Transverse colon (tissue), 4 donors: ENCODE results near the gene HBG1.

Experiments used
- EP300 ChIP-seq: sonication (generic); formaldehyde crosslinking; IDR thresholded peaks from one replicate; pipeline ENCODE4 v1.6.1; 2017; ENCODE audit warnings: antibody characterized with exemption, low read depth
- POLR2A ChIP-seq: fragments of 450-650 bp; IDR thresholded peaks from one replicate; pipeline ENCODE4 v1.6.1; 2016; ENCODE audit warnings: antibody characterized with exemption, mild to moderate bottlenecking, moderate library complexity
- POLR2AphosphoS5 ChIP-seq, 3 donors: sonication (generic); formaldehyde crosslinking; IDR thresholded peaks; one replicate each; pipeline ENCODE4 v1.6.1; 2016; ENCODE audit warnings: antibody characterized with exemption in 3 of 3
- TF ChIP-seq, protein P1 (sequence below), 5 experiments: fragments of 200-600 bp in 3 of 5; fragments of 450-650 bp in 2 of 5; sonication (generic) in 3 of 5; IDR thresholded peaks; 1 replicate in 2 of 5; 2 replicates in 3 of 5; pipeline ENCODE4 v1.5.1; 2016 to 2017; ENCODE audit warnings: antibody characterized with exemption in 5 of 5, inconsistent platforms in 3 of 5, mild to moderate bottlenecking in 2 of 5, moderate library complexity in 1 of 5

DNA sequence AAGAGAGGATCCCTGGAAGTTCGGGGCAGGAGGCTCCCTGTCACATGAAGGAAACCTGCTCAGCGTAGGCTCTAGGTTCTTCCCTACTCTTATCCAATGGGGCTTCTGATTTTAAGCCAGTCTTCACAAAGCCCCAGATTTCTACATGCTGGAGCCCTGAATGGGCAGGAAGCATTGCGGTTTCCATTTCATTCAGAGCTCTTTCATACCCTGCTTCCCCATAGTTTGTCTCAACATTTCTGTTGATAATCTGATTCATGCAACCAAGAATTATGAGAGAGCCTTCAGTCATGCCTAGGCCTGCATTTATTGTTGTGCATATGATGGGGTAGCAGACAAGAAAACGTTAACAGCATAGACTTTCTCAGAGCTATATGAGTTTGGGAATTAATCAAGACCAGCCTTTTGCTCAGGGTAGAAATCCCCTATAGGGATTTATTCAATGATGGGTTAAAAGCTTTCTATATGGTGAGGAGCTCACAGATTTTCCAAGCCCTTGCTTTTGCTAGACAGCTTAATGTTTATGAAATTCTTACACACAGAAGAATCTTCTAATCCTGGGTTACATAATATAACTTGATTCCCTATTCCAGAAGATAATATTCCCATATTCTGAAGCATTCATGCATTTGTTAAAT, 36.2 kb upstream of the HBG1 start:
- no peak for TF ChIP-seq EP300
- TF ChIP-seq, protein P1, sequence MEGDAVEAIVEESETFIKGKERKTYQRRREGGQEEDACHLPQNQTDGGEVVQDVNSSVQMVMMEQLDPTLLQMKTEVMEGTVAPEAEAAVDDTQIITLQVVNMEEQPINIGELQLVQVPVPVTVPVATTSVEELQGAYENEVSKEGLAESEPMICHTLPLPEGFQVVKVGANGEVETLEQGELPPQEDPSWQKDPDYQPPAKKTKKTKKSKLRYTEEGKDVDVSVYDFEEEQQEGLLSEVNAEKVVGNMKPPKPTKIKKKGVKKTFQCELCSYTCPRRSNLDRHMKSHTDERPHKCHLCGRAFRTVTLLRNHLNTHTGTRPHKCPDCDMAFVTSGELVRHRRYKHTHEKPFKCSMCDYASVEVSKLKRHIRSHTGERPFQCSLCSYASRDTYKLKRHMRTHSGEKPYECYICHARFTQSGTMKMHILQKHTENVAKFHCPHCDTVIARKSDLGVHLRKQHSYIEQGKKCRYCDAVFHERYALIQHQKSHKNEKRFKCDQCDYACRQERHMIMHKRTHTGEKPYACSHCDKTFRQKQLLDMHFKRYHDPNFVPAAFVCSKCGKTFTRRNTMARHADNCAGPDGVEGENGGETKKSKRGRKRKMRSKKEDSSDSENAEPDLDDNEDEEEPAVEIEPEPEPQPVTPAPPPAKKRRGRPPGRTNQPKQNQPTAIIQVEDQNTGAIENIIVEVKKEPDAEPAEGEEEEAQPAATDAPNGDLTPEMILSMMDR (IDR thresholded peaks at IDR 0.05) = no peak
- TF ChIP-seq POLR2A = no peak
- no peak for TF ChIP-seq POLR2AphosphoS5 (IDR thresholded peaks at IDR 0.05)
